ENCODE measurements around the gene CWC27.

CWC27 gene

GRCh38 chr5:64973215-64973614 is 204.5 kb downstream of the CWC27 start:
- no peaks in the 10 kb centered on the region for H3K79me2 ChIP-seq (ENCODE audit: insufficient read depth, low read length)
- H3K27me3 ChIP-seq (ENCODE audit: insufficient read depth, low read length, poor library complexity, severe bottlenecking): no peaks in the 10 kb centered on the region
- H3K9me3 ChIP-seq (ENCODE audit: insufficient read depth, low read depth, low read length): no peaks in the 10 kb centered on the region
- no peak overlapping the region for H3K9ac ChIP-seq (ENCODE audit: low read depth, low read length, poor library complexity, severe bottlenecking)
- H3K9me2 ChIP-seq (replicated peaks; ENCODE audit: low read depth, low read length): no peaks in the 10 kb centered on the region
- no peak overlapping the region for H3K4me2 ChIP-seq (ENCODE audit: low read depth, low read length, poor library complexity, severe bottlenecking)
- no peak for TF ChIP-seq EZH2phosphoT487 (IDR thresholded peaks at IDR 0.05; ENCODE audit: borderline replicate concordance)
- TF ChIP-seq CTCF (conservative IDR thresholded peaks at IDR 0.05; ENCODE audit: low read length): no peak
- peaks cover 38% of the 10 kb centered on the region; the same call in 1 of the 2 replicates for H3K36me3 ChIP-seq (ENCODE audit: insufficient read depth, low read length)
- no peak overlapping the region for H2AFZ ChIP-seq (ENCODE audit: low read length)
- no peaks in the 10 kb centered on the region for H4K20me1 ChIP-seq (ENCODE audit: insufficient read depth, low read length, poor library complexity, severe bottlenecking)
- H3K4me1 ChIP-seq (ENCODE audit: insufficient read depth, low read length, poor library complexity, severe bottlenecking): no peaks in the 10 kb centered on the region
- H3F3A ChIP-seq (ENCODE audit: low read depth): no peaks in the 10 kb centered on the region
- H3K4me3 ChIP-seq (ENCODE audit: low read length, poor library complexity, severe bottlenecking): no peak overlapping the region

GRCh38 chr5:64977779-64978178 is 209.0 kb downstream of the CWC27 start:
- no peaks in the 10 kb centered on the region for H3K27me3 ChIP-seq (ENCODE audit: insufficient read depth, low read length, poor library complexity, severe bottlenecking)
- no peaks in the 10 kb centered on the region for H3K79me2 ChIP-seq (ENCODE audit: insufficient read depth, low read length)
- peaks cover 38% of the 10 kb centered on the region; the same call in 1 of the 2 replicates for H3K36me3 ChIP-seq (ENCODE audit: insufficient read depth, low read length)
- no peaks in the 10 kb centered on the region for H3F3A ChIP-seq (ENCODE audit: low read depth)
- no peak overlapping the region for H3K4me2 ChIP-seq (ENCODE audit: low read depth, low read length, poor library complexity, severe bottlenecking)
- no peak overlapping the region for H2AFZ ChIP-seq (ENCODE audit: low read length)
- no peaks in the 10 kb centered on the region for H4K20me1 ChIP-seq (ENCODE audit: insufficient read depth, low read length, poor library complexity, severe bottlenecking)
- H3K9ac ChIP-seq (ENCODE audit: low read depth, low read length, poor library complexity, severe bottlenecking): no peak overlapping the region
- H3K9me2 ChIP-seq (replicated peaks; ENCODE audit: low read depth, low read length): no peaks in the 10 kb centered on the region
- no peak overlapping the region for H3K4me3 ChIP-seq (ENCODE audit: low read length, poor library complexity, severe bottlenecking)
- no peak for TF ChIP-seq EZH2phosphoT487 (IDR thresholded peaks at IDR 0.05; ENCODE audit: borderline replicate concordance)
- no peak for TF ChIP-seq CTCF (conservative IDR thresholded peaks at IDR 0.05; ENCODE audit: low read length)
- no peaks in the 10 kb centered on the region for H3K9me3 ChIP-seq (ENCODE audit: insufficient read depth, low read depth, low read length)
- peaks cover 4% of the 10 kb centered on the region for H3K4me1 ChIP-seq (ENCODE audit: insufficient read depth, low read length, poor library complexity, severe bottlenecking)

GRCh38 chr5:64978546-64978945 is 209.8 kb downstream of the CWC27 start:
- H3K27me3 ChIP-seq (ENCODE audit: insufficient read depth, low read length, poor library complexity, severe bottlenecking): no peaks in the 10 kb centered on the region
- no peaks in the 10 kb centered on the region for H3K79me2 ChIP-seq (ENCODE audit: insufficient read depth, low read length)
- H3K4me3 ChIP-seq (ENCODE audit: low read length, poor library complexity, severe bottlenecking): no peak overlapping the region
- no peak for TF ChIP-seq EZH2phosphoT487 (IDR thresholded peaks at IDR 0.05; ENCODE audit: borderline replicate concordance)
- no peak for TF ChIP-seq CTCF (conservative IDR thresholded peaks at IDR 0.05; ENCODE audit: low read length)
- H3K4me1 ChIP-seq (ENCODE audit: insufficient read depth, low read length, poor library complexity, severe bottlenecking): peaks cover 4% of the 10 kb centered on the region
- no peaks in the 10 kb centered on the region for H3F3A ChIP-seq (ENCODE audit: low read depth)
- H2AFZ ChIP-seq (ENCODE audit: low read length): no peak overlapping the region
- H3K9me2 ChIP-seq (replicated peaks; ENCODE audit: low read depth, low read length): no peaks in the 10 kb centered on the region
- H3K36me3 ChIP-seq (ENCODE audit: insufficient read depth, low read length): peaks cover 31% of the 10 kb centered on the region; the same call in 1 of the 2 replicates
- no peaks in the 10 kb centered on the region for H4K20me1 ChIP-seq (ENCODE audit: insufficient read depth, low read length, poor library complexity, severe bottlenecking)
- H3K9ac ChIP-seq (ENCODE audit: low read depth, low read length, poor library complexity, severe bottlenecking): no peak overlapping the region
- H3K4me2 ChIP-seq (ENCODE audit: low read depth, low read length, poor library complexity, severe bottlenecking): no peak overlapping the region
- no peaks in the 10 kb centered on the region for H3K9me3 ChIP-seq (ENCODE audit: insufficient read depth, low read depth, low read length)
